Endodermal cell (in vitro differentiated cells): ENCODE data around the gene CHID1. TPM values are rescaled to one million over a fixed set of nuclear protein-coding genes. Genes with fewer than 3 reads are reported as not detected.

Experiments used
- DNase-seq: peaks from one replicate; pipeline ENCODE4 v3.0.0-alpha.2; 2017
- H3K27ac ChIP-seq: 2 replicates; pipeline ENCODE4 v1.5.1; 2013; ENCODE audit warnings: mild to moderate bottlenecking, low read depth, low read length, moderate library complexity
- H3K27me3 ChIP-seq: 2 replicates; pipeline ENCODE4 v1.6.1; 2013; ENCODE audit warnings: mild to moderate bottlenecking, low read length, moderate library complexity; ENCODE audit not compliant: insufficient read depth, control insufficient read depth, poor library complexity, severe bottlenecking
- H3K36me3 ChIP-seq: 2 replicates; pipeline ENCODE4 v1.7.0; 2013; ENCODE audit warnings: mild to moderate bottlenecking, low read length, moderate library complexity; ENCODE audit not compliant: control insufficient read depth, insufficient read depth
- H3K4me1 ChIP-seq: one replicate; pipeline ENCODE4 v1.7.0; 2013; ENCODE audit warnings: low read length; ENCODE audit not compliant: control insufficient read depth, insufficient read depth
- H3K4me3 ChIP-seq: 2 replicates; pipeline ENCODE4 v1.5.1; 2013; ENCODE audit warnings: mild to moderate bottlenecking, low read length, moderate library complexity
- H3K9ac ChIP-seq: 2 replicates; pipeline ENCODE4 v1.6.1; 2013; ENCODE audit warnings: mild to moderate bottlenecking, low read length, moderate library complexity; ENCODE audit not compliant: poor library complexity, severe bottlenecking; ENCODE audit errors: extremely low read depth
- H3K9me3 ChIP-seq: 2 replicates; pipeline ENCODE4 v1.6.1; 2013; ENCODE audit warnings: mild to moderate bottlenecking, low read length, moderate library complexity; ENCODE audit not compliant: control insufficient read depth
- H3K27ac Mint-ChIP-seq: 2 replicates; pipeline ENCODE4 v1.8.0; 2020; ENCODE audit warnings: mixed read lengths
- H3K27me3 Mint-ChIP-seq: 2 replicates; pipeline ENCODE4 v1.8.0; 2021; ENCODE audit warnings: mild to moderate bottlenecking, mixed read lengths; ENCODE audit not compliant: insufficient read depth
- H3K36me3 Mint-ChIP-seq: 2 replicates; pipeline ENCODE4 v1.8.0; 2020; ENCODE audit warnings: low read depth, mixed read lengths
- H3K4me1 Mint-ChIP-seq: 2 replicates; pipeline ENCODE4 v1.8.0; 2020; ENCODE audit warnings: mixed read lengths
- H3K4me3 Mint-ChIP-seq: 2 replicates; pipeline ENCODE4 v1.8.0; 2020; ENCODE audit warnings: mild to moderate bottlenecking, moderate library complexity, mixed read lengths
- H3K9me3 Mint-ChIP-seq: 2 replicates; pipeline ENCODE4 v1.8.0; 2020; ENCODE audit warnings: mild to moderate bottlenecking, mixed read lengths
- WGBS, 2 experiments: methylation state at CpG; one replicate each; pipeline versions ENCODE4 v1.1.5 to v1.1.7; 2013; ENCODE audit warnings: missing lambda C conversion rate in 2 of 2, mixed read lengths in 1 of 2; ENCODE audit not compliant: insufficient coverage in 1 of 2, insufficient read length in 1 of 2; 5-methylcytosine and 5-hydroxymethylcytosine counted together
- total RNA-seq, 2 donors: library from RNA; stranded (reverse); fragmentation: NEBNext Ultra II Directional in 1 of 2; extraction: Animal tissue kit (Norgen Biotek cat#: 25700) in 1 of 2; gene quantifications; 2 replicates in 1 of 2; 3 replicates in 1 of 2; pipeline ENCODE4 v1.2.1, GENCODE V29; 2021
- TF ChIP-seq, protein P1 (sequence below): fragments of 200-600 bp; sonication (generic); conservative IDR thresholded peaks from 2 replicates; pipeline ENCODE4 v1.5.0; 2021; ENCODE audit warnings: antibody characterized with exemption, mild to moderate bottlenecking

The CHID1 gene
- total RNA-seq, 2 donors from 2014 or later: 82.0 to 83.5 TPM

- H3K36me3 Mint-ChIP-seq: peaks cover 18% of the 10 kb centered on the region
- peaks cover 2% of the 10 kb centered on the region for H3K4me1 Mint-ChIP-seq
- peaks cover 9% of the 10 kb centered on the region for H3K36me3 ChIP-seq
- H3K9me3 ChIP-seq: no peaks in the 10 kb centered on the region
- H3K4me3 Mint-ChIP-seq: no peak overlapping the region
- TF ChIP-seq, protein P1, sequence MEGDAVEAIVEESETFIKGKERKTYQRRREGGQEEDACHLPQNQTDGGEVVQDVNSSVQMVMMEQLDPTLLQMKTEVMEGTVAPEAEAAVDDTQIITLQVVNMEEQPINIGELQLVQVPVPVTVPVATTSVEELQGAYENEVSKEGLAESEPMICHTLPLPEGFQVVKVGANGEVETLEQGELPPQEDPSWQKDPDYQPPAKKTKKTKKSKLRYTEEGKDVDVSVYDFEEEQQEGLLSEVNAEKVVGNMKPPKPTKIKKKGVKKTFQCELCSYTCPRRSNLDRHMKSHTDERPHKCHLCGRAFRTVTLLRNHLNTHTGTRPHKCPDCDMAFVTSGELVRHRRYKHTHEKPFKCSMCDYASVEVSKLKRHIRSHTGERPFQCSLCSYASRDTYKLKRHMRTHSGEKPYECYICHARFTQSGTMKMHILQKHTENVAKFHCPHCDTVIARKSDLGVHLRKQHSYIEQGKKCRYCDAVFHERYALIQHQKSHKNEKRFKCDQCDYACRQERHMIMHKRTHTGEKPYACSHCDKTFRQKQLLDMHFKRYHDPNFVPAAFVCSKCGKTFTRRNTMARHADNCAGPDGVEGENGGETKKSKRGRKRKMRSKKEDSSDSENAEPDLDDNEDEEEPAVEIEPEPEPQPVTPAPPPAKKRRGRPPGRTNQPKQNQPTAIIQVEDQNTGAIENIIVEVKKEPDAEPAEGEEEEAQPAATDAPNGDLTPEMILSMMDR: no peak
- peak overlapping the region; percentile 59 for H3K27ac ChIP-seq
- no peak overlapping the region for H3K27ac Mint-ChIP-seq
- no peaks in the 10 kb centered on the region for H3K27me3 Mint-ChIP-seq
- H3K4me3 ChIP-seq: no peak overlapping the region
- 65 to 83% methylated on average over 6 to 27 of the region's 27 CpGs for WGBS, 2 experiments
- H3K9me3 Mint-ChIP-seq: no peaks in the 10 kb centered on the region
- no peaks in the 10 kb centered on the region for H3K27me3 ChIP-seq
- no peaks in the 10 kb centered on the region for H3K4me1 ChIP-seq
- no peak overlapping the region for H3K9ac ChIP-seq
- no peak for DNase-seq
These were observed 19.6 kb downstream of the CHID1 start for GRCh38 chr11:890794-891540.

DNA sequence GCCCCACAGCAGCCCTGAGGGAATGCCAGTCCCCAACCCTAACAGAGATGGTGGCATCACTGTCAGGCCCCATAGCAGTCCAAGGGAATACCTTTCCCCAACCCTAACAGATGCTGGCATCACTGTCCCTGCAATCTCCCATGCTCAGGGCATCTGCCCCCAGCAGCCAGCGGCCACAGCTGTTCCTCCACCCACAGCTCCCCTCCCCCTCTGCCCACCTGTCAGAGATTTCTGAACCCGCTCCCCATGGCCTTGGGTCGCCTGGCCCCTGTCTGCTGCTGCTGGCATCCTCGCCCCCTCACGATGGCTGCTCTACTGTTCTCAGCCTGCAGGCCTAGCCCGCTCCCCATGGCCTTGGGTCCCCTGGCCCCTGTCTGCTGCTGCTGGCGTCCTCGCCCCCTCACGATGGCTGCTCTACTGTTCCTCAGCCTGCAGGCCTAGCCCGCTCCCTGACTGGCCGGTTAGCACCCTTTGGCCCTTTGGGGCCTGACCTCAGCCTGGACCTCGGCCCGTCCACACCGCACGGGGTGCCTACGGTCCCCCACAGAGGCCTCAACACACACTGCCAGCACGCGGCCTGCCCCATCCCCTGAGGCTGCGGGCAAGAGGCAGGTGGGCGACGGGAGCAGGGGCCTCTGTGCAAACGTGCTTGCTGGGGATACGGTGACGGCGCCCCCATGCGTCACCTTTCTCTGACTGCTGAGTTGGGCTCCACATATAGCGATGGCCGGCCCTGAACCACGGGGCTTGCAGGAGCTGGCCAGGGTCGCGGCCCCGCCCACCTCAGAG is 20.7 kb downstream of the CHID1 start:
- no peaks in the 10 kb centered on the region for H3K9me3 ChIP-seq
- WGBS, 2 experiments: 89 to 90% methylated on average over 28 to 32 of the region's 32 CpGs
- no peaks in the 10 kb centered on the region for H3K27me3 ChIP-seq
- no peaks in the 10 kb centered on the region for H3K4me1 ChIP-seq
- TF ChIP-seq, protein P1: peak; percentile 30
- peaks cover 2% of the 10 kb centered on the region for H3K4me1 Mint-ChIP-seq
- H3K36me3 ChIP-seq: peaks cover 9% of the 10 kb centered on the region
- DNase-seq: peak; percentile 77
- H3K27ac Mint-ChIP-seq: no peak overlapping the region
- H3K36me3 Mint-ChIP-seq: peaks cover 22% of the 10 kb centered on the region
- peak overlapping the region; percentile 38 for H3K27ac ChIP-seq
- no peaks in the 10 kb centered on the region for H3K9me3 Mint-ChIP-seq
- no peak overlapping the region for H3K9ac ChIP-seq
- no peak overlapping the region for H3K4me3 Mint-ChIP-seq
- H3K4me3 ChIP-seq: no peak overlapping the region
- H3K27me3 Mint-ChIP-seq: no peaks in the 10 kb centered on the region

DNA sequence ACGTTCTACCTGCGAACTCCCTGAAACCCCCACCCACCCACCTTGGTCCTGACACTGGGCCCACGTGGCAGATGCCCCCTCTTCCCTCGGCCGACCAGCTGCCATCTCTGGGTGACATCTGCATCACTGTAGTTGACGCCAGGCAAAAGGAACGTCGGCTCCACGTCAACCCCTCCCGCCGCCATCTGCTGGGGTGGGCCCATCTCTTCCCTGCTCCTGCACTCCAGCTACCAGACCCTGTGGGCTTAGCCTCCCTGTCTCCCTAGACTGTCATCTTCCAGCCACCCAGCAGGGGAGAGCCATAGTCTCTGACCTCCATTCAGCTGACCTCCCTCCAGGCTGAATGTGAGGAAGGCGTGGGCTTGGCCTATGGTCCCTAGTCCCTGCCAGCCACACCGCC is 21.4 kb downstream of the CHID1 start:
- Mint-ChIP-seq H3K27me3 (no peaks in the 10 kb centered on the region), H3K9me3 (no peaks in the 10 kb centered on the region), H3K4me3 (no peak overlapping the region), H3K36me3 (peaks cover 22% of the 10 kb centered on the region), H3K27ac (no peak overlapping the region), H3K4me1 (peaks cover 2% of the 10 kb centered on the region)
- H3K4me3 ChIP-seq: no peak overlapping the region
- peak overlapping the region; percentile 72 for H3K27ac ChIP-seq
- 90 to 93% methylated on average over 9 to 13 of the region's 13 CpGs for WGBS, 2 experiments
- TF ChIP-seq, protein P1: no peak
- no peaks in the 10 kb centered on the region for H3K9me3 ChIP-seq
- no peaks in the 10 kb centered on the region for H3K4me1 ChIP-seq
- no peak overlapping the region for H3K9ac ChIP-seq
- H3K36me3 ChIP-seq: peaks cover 6% of the 10 kb centered on the region
- DNase-seq: no peak
- no peaks in the 10 kb centered on the region for H3K27me3 ChIP-seq
